T-helper 2 cell treated with Interferon-gamma antibody and Interleukin-4, amounts not matched to agents 100 ng/mL and 5 ng/mL, for 36 hours (primary cell): Measurements from ENCODE around the gene FKBP3. TPM values are rescaled to one million over a fixed set of nuclear protein-coding genes. Genes with fewer than 3 reads are reported as not detected.
"Not testable (repeated sequence)": the region's sequence is repeated elsewhere in the genome, so short reads cannot be mapped to it uniquely, and the experiment has no call there.

Experiments
- intact Hi-C: fragments of 100-400 bp; cut with micrococcal nuclease; formaldehyde crosslinking; loops from one replicate; pipeline ENCODE4 v1.15.1; 2023
- total RNA-seq: library from RNA; stranded (reverse); gene quantifications from 2 replicates; pipeline ENCODE4 v1.2.3, GENCODE V29; 2022

The FKBP3 gene
- total RNA-seq, 1 donor from 2014 or later = 67.0 TPM

- intact Hi-C loops = no loop called here
These were observed 20.0 kb downstream of the FKBP3 start for GRCh38 chr14:45114327-45114726.

GRCh38 chr14:45112896-45113781, 21.1 kb downstream of the FKBP3 start:
- intact Hi-C loops = no loop called here

- intact Hi-C loops = no loop called here
These were observed 29.7 kb downstream of the FKBP3 start for GRCh38 chr14:45104561-45104960.

GRCh38 chr14:45103806-45104205, 30.5 kb downstream of the FKBP3 start:
- intact Hi-C loops = no loop called here

- intact Hi-C loops = no loop called here
These were observed 38.1 kb downstream of the FKBP3 start for GRCh38 chr14:45096218-45096617.

GRCh38 chr14:45095143-45095542, 39.1 kb downstream of the FKBP3 start:
- intact Hi-C loops = no loop called here

GRCh38 chr14:45094275-45094674, 40.0 kb downstream of the FKBP3 start:
- intact Hi-C loops = no loop called here

- intact Hi-C loops = no loop called here
These were observed 42.6 kb downstream of the FKBP3 start for GRCh38 chr14:45091710-45092109.

GRCh38 chr14:45089813-45090212, 44.5 kb downstream of the FKBP3 start:
- intact Hi-C loops = no loop called here

GRCh38 chr14:45084946-45085346, 49.3 kb downstream of the FKBP3 start:
- intact Hi-C loops = loop anchor here (1.0 kb wide), 4 partner anchors 49 to 188 kb away; partner anchors contain the start of genes FKBP3, KLHL28 and MIS18BP1

GRCh38 chr14:45083976-45084722, 50.1 kb downstream of the FKBP3 start, which contains the start of gene PRPF39:
PRPF39 (plus strand) TSS chr14:45084116; CDS start chr14:45095240, 11,124 bp downstream.
- intact Hi-C loops = loop anchor here (1.0 kb wide), 4 partner anchors 50 to 187 kb away; partner anchors contain the start of genes FKBP3, KLHL28 and MIS18BP1

GRCh38 chr14:45083617-45083975, 50.7 kb downstream of the FKBP3 start:
- intact Hi-C loops = no loop called here

- intact Hi-C loops = no loop called here
These were observed 51.9 kb downstream of the FKBP3 start for GRCh38 chr14:45082420-45082819.

- intact Hi-C loops = not testable (repeated sequence)
These were observed 53.2 kb downstream of the FKBP3 start for GRCh38 chr14:45081096-45081495.

GRCh38 chr14:45080416-45080968, 53.8 kb downstream of the FKBP3 start:
- intact Hi-C loops = not testable (repeated sequence)

- intact Hi-C loops = no loop called here
These were observed 56.0 kb downstream of the FKBP3 start for GRCh38 chr14:45078323-45078722.

GRCh38 chr14:45073231-45073879, 60.9 kb downstream of the FKBP3 start:
- intact Hi-C loops = no loop called here

GRCh38 chr14:45072126-45072525, 62.2 kb downstream of the FKBP3 start:
- intact Hi-C loops = no loop called here

GRCh38 chr14:45070215-45070614, 64.1 kb downstream of the FKBP3 start:
- intact Hi-C loops = no loop called here

- intact Hi-C loops = no loop called here
These were observed 65.9 kb downstream of the FKBP3 start for GRCh38 chr14:45068396-45068795.

GRCh38 chr14:45066667-45067066, 67.6 kb downstream of the FKBP3 start:
- intact Hi-C loops = no loop called here
